Body of pancreas (tissue), 4 donors: Measurements from ENCODE around the gene CFAP52. TPM values are rescaled to one million over a fixed set of nuclear protein-coding genes. Genes with fewer than 3 reads are reported as not detected.

Source experiments
- ATAC-seq: fragments of 150-250 bp; one replicate; pipeline ENCODE4 v1.9.1; 2016
- DNase-seq, 4 donors: peaks; one replicate each; pipeline ENCODE4 v3.0.0-alpha.2; 2019
- H3K27ac ChIP-seq, 4 donors: fragments of 200-600 bp; sonication (generic); 1 replicate in 3 of 4; 2 replicates in 1 of 4; pipeline versions ENCODE4 v1.5.1 to v1.6.1; 2016 to 2019; ENCODE audit warnings: mild to moderate bottlenecking in 1 of 4, mixed read lengths in 1 of 4, moderate library complexity in 1 of 4
- H3K27me3 ChIP-seq, 2 donors: fragments of 200-600 bp; sonication (generic); one replicate each; pipeline ENCODE4 v1.6.0; 2016; ENCODE audit warnings: mild to moderate bottlenecking in 1 of 2
- H3K36me3 ChIP-seq, 2 donors: fragments of 200-600 bp; sonication (generic); replicated peaks in 1 of 2; 2 replicates each; pipeline ENCODE4 v1.5.1; 2016; ENCODE audit warnings: low read depth in 2 of 2; ENCODE audit not compliant: insufficient read depth in 1 of 2
- H3K4me1 ChIP-seq: fragments of 200-600 bp; sonication (generic); one replicate; pipeline ENCODE4 v1.6.0; 2016
- H3K4me3 ChIP-seq, 2 donors: fragments of 200-600 bp; sonication (generic); 1 replicate in 1 of 2; 2 replicates in 1 of 2; pipeline ENCODE4 v1.5.1; 2016 to 2019
- H3K9me3 ChIP-seq, 3 donors: fragments of 200-600 bp; sonication (generic); 1 replicate in 2 of 3; 2 replicates in 1 of 3; pipeline ENCODE4 v1.5.1; 2016
- POLR2A ChIP-seq, 3 donors: fragments of 450-650 bp; IDR thresholded peaks; one replicate each; pipeline ENCODE4 v1.6.1; 2016; ENCODE audit warnings: antibody characterized with exemption in 3 of 3, mild to moderate bottlenecking in 2 of 3
- WGBS, 2 donors: methylation state at CpG; one replicate each; pipeline ENCODE4 v1.1.5; 2017; 5-methylcytosine and 5-hydroxymethylcytosine counted together
- intact Hi-C: fragments of 100-400 bp; cut with DNase I; formaldehyde crosslinking; loops from one replicate; pipeline ENCODE4 v1.15.1; 2023
- total RNA-seq, 2 donors: library from RNA; depleted of rRNA; stranded (reverse); fragments of >200 nt; gene quantifications; one replicate each; pipeline ENCODE4 v1.1.0, GENCODE V29; 2016
- TF ChIP-seq, protein P1 (sequence below), 7 experiments: fragments of 450-650 bp in 4 of 7; fragments of 200-600 bp in 3 of 7; sonication (generic) in 3 of 7; IDR thresholded peaks; one replicate each; pipeline ENCODE4 v1.5.1; 2016 to 2019; ENCODE audit warnings: antibody characterized with exemption in 7 of 7

The CFAP52 gene
- total RNA-seq, 2 donors from 2014 or later: not detected

GRCh38 chr17:9532715-9533114 is 43.7 kb upstream of the CFAP52 start:
- WGBS, 2 donors: 97 to 98% methylated on average over 3 of the region's 3 CpGs
- H3K4me1 ChIP-seq: peaks cover 9% of the 10 kb centered on the region
- no peak overlapping the region for H3K27ac ChIP-seq
- TF ChIP-seq, protein P1, sequence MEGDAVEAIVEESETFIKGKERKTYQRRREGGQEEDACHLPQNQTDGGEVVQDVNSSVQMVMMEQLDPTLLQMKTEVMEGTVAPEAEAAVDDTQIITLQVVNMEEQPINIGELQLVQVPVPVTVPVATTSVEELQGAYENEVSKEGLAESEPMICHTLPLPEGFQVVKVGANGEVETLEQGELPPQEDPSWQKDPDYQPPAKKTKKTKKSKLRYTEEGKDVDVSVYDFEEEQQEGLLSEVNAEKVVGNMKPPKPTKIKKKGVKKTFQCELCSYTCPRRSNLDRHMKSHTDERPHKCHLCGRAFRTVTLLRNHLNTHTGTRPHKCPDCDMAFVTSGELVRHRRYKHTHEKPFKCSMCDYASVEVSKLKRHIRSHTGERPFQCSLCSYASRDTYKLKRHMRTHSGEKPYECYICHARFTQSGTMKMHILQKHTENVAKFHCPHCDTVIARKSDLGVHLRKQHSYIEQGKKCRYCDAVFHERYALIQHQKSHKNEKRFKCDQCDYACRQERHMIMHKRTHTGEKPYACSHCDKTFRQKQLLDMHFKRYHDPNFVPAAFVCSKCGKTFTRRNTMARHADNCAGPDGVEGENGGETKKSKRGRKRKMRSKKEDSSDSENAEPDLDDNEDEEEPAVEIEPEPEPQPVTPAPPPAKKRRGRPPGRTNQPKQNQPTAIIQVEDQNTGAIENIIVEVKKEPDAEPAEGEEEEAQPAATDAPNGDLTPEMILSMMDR (IDR thresholded peaks at IDR 0.05): no peak
- TF ChIP-seq POLR2A (IDR thresholded peaks at IDR 0.05): no peak
- no peaks in the 10 kb centered on the region for H3K27me3 ChIP-seq
- H3K36me3 ChIP-seq: no peaks in the 10 kb centered on the region
- ATAC-seq (no peak), DNase-seq (no peak)
- intact Hi-C loops: no loop called here
- no peaks in the 10 kb centered on the region for H3K9me3 ChIP-seq
- no peak overlapping the region for H3K4me3 ChIP-seq

DNA sequence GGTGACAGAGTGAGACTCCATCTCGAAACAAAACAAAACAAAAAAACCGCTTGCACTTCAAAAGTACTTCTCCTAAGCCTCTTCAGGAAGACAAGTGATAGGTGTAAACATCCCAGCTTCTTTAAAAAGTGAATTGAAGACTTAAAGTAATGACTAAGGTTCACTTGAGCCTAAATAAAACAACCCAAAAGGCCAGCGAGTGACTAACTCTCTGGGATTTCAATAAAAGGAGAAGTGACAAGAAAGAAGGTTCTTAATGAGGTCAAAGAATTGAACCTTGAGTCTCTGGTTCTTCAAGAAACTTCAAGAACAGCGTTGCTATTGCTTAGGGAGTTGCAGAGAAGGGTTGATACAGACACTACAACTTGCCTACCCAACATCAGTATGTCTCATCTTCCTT is 43.0 kb upstream of the CFAP52 start:
- peaks cover 14% of the 10 kb centered on the region for H3K4me1 ChIP-seq
- no peak for TF ChIP-seq POLR2A (IDR thresholded peaks at IDR 0.05)
- TF ChIP-seq, protein P1 (IDR thresholded peaks at IDR 0.05): no peak
- H3K9me3 ChIP-seq: no peaks in the 10 kb centered on the region
- H3K4me3 ChIP-seq: no peak overlapping the region
- no peaks in the 10 kb centered on the region for H3K27me3 ChIP-seq
- DNase-seq: no peak
- intact Hi-C loops: no loop called here
- no peak for ATAC-seq
- H3K27ac ChIP-seq: no peak overlapping the region
- H3K36me3 ChIP-seq: no peaks in the 10 kb centered on the region
- WGBS, 2 donors: 90 to 92% methylated on average over 4 of the region's 4 CpGs

DNA sequence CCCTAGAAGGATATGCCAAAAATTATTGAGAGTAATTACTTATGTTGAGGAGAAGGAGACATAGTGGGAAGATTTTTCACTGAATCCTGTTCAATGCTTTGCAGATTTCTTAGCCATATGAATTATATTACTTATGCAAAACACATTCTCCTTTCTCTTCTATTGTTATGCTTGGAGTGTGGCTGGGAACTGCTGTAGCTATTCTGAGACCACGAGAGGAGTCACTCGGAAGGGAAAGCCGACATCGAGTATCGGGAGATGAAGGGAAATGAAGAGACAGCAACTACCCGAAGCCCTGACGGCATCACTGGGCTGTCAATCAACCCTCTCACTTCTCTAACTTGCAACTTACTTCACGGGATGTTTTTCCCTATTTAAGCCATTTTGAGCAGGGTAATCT is 40.4 kb upstream of the CFAP52 start:
- TF ChIP-seq, protein P1 (IDR thresholded peaks at IDR 0.05): no peak
- no peak for TF ChIP-seq POLR2A (IDR thresholded peaks at IDR 0.05)
- no peaks in the 10 kb centered on the region for H3K9me3 ChIP-seq
- intact Hi-C loops: no loop called here
- H3K4me1 ChIP-seq: peaks cover 14% of the 10 kb centered on the region
- H3K4me3 ChIP-seq: no peak overlapping the region
- 91 to 97% methylated on average over 8 of the region's 8 CpGs for WGBS, 2 donors
- ATAC-seq (no peak), DNase-seq (no peak)
- no peaks in the 10 kb centered on the region for H3K27me3 ChIP-seq
- no peaks in the 10 kb centered on the region for H3K36me3 ChIP-seq
- no peak overlapping the region for H3K27ac ChIP-seq

DNA sequence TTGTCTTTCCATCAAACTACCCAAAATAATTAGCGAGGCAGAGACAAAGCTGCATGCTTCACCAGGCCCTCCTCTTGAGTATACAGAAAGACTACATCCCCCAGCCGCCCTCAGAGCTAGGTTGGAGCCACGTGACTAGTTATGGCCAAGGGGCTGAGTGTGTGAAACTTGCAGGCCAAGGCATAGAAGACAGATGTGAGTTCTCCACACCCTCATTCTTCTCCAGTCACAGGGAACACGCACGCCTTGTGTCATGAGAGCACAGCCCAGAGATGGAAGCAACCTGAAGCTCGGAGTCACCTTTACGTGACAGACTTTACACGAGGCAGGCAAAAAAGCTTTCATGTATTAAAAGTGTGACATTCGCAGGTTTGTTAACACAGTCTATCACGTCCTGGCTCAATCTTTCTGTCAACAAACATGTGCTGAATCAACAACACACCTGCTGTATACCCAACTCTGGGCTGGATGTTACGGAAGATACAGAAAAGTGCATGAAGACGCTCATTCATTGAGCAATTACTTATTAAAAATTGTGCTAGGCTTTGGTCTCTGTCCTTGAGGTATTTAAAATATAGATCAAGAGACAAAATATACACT is 39.2 kb upstream of the CFAP52 start:
- peak in 3 of 4 donors; percentile 8 to 38 (median 18) for DNase-seq
- intact Hi-C loops: no loop called here
- ATAC-seq: peak; percentile 15
- 48 to 53% methylated on average over 11 to 12 of the region's 12 CpGs for WGBS, 2 donors
- no peaks in the 10 kb centered on the region for H3K9me3 ChIP-seq
- H3K27me3 ChIP-seq: no peaks in the 10 kb centered on the region
- H3K4me1 ChIP-seq: peaks cover 14% of the 10 kb centered on the region
- no peak overlapping the region for H3K4me3 ChIP-seq
- H3K36me3 ChIP-seq: no peaks in the 10 kb centered on the region
- TF ChIP-seq, protein P1 (IDR thresholded peaks at IDR 0.05): no peak
- no peak overlapping the region for H3K27ac ChIP-seq

GRCh38 chr17:9538626-9539025 is 37.8 kb upstream of the CFAP52 start:
- intact Hi-C loops: no loop called here
- 78 to 89% methylated on average over 4 of the region's 4 CpGs for WGBS, 2 donors
- no peak for ATAC-seq
- no peak for TF ChIP-seq POLR2A (IDR thresholded peaks at IDR 0.05)
- TF ChIP-seq, protein P1 (IDR thresholded peaks at IDR 0.05): no peak
- no peak for DNase-seq
- peaks cover 14% of the 10 kb centered on the region for H3K4me1 ChIP-seq
- H3K36me3 ChIP-seq: no peaks in the 10 kb centered on the region
- H3K27ac ChIP-seq: no peak overlapping the region
- no peak overlapping the region for H3K4me3 ChIP-seq
- H3K9me3 ChIP-seq: no peaks in the 10 kb centered on the region
- H3K27me3 ChIP-seq: no peaks in the 10 kb centered on the region
